Stimulated activated effector memory CD8-positive, alpha-beta T cell treated with anti-CD3 and anti-CD28 coated beads, Interleukin-12 subunit alpha, Interleukin-12 subunit beta, amount 100 ng/mL, for 72 hours (primary cell): ENCODE measurements around the gene POLR3E.
"Not testable (repeated sequence)": the region's sequence is repeated elsewhere in the genome, so short reads cannot be mapped to it uniquely, and the experiment has no call there.

ENCODE experiments used
- ATAC-seq: fragments of 150-1000 bp; cut with Tn5 transposase; 2 replicates; pipeline ENCODE4 v1.10.0; 2021
- DNase-seq, 2 donors: peaks; one replicate each; pipeline ENCODE4 v3.0.0; 2021 to 2022; ENCODE audit warnings: low spot score in 2 of 2
- H3K27ac Mint-ChIP-seq: one replicate; pipeline ENCODE4 v1.8.0; 2022; ENCODE audit warnings: mild to moderate bottlenecking, mixed read lengths
- H3K36me3 Mint-ChIP-seq: one replicate; pipeline ENCODE4 v1.8.0; 2022; ENCODE audit warnings: mild to moderate bottlenecking, mixed read lengths
- H3K4me1 Mint-ChIP-seq: one replicate; pipeline ENCODE4 v1.8.0; 2022; ENCODE audit warnings: mixed read lengths
- H3K4me3 Mint-ChIP-seq: one replicate; pipeline ENCODE4 v1.8.0; 2022; ENCODE audit warnings: mild to moderate bottlenecking, mixed read lengths
- H3K9me3 Mint-ChIP-seq: one replicate; pipeline ENCODE4 v1.8.0; 2022; ENCODE audit warnings: mixed read lengths

Gene POLR3E

DNA sequence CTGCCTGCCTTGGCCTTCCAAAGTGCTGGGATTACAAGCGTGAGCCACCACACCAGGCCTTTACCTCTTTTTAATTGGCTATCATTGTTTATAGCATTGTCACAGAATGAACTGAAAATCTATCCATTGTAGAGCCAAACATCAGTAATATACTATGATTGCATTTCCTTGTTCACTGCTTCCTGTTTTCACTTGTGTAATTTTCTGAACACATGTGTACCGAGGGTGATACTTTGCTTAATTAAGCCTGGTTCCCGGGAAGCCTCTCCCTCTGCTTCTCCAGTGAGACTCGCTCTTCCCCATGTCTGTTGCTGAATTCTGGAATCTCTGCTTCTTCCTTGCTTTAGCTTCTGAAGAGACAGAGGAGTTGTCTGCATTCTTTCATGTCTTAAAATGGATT is 33.1 kb downstream of the POLR3E start:
- Mint-ChIP-seq H3K36me3 (peaks cover 94% of the 10 kb centered on the region), H3K9me3 (no peaks in the 10 kb centered on the region), H3K4me1 (peaks cover 10% of the 10 kb centered on the region), H3K27ac (peak overlapping the region; percentile 71), H3K4me3 (no peak overlapping the region)
- no peak for ATAC-seq
- DNase-seq: no peak

DNA sequence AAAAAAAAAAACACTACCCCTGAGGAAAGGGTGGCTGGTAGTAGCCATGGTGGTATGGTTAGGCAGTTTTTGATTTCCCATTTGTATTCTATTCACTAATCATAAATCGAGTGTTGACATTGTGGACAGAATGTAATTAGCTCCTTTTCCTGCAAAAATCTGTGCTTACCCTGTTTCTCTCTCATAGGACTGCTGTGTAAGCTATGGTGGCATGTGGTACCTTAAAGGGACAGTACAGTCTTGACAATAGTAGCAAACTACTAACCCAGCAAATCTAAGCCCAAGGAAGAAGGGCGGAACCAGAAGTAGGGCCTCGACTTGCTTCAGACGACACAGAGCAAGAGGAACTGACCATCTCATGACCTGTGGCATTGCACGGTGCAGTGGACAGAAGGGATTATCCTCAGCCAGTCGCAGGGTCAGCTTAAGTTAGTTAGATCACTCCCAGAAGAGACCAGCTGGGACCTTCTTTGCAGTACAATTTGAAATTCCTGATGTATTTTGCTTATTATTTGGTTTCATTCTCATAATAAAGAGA is 36.3 kb downstream of the POLR3E start:
- peaks cover 6% of the 10 kb centered on the region for H3K4me1 Mint-ChIP-seq
- peaks cover 92% of the 10 kb centered on the region for H3K36me3 Mint-ChIP-seq
- no peak overlapping the region for H3K27ac Mint-ChIP-seq
- no peak for ATAC-seq
- DNase-seq: no peak
- H3K4me3 Mint-ChIP-seq: no peak overlapping the region
- H3K9me3 Mint-ChIP-seq: peaks cover 17% of the 10 kb centered on the region

DNA sequence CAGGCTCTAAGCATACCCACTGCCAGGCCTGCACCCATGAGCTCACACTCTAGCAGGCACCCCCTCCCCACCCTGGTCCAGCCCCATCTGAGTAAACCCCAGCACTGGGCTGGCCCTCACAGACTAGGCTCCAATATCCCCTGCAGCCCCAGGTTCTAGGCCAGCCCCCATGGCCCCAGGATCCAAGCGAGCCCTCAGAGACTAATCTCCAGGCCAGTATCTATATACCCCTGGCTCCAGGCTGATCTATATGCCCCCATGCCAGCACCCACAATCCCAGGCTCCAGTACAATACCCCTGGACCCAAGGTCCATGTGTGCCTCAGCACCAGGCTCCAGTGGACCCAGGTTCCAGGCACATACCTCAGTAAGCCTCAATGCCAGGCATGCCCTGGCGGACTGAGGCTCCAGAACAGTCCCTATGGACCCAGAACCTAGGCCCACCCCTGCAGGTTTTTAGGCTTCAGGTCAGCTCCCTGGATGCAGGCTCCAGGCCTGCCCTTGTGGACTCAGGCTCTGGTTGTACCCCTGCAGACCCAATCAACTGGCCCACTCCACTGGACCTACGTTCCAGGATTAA is 38.5 kb downstream of the POLR3E start:
- H3K4me3 Mint-ChIP-seq: no peak overlapping the region
- peaks cover 83% of the 10 kb centered on the region for H3K36me3 Mint-ChIP-seq
- DNase-seq (no peak), ATAC-seq (peak; percentile 21)
- peaks cover 6% of the 10 kb centered on the region for H3K4me1 Mint-ChIP-seq
- H3K27ac Mint-ChIP-seq: no peak overlapping the region
- H3K9me3 Mint-ChIP-seq: peaks cover 24% of the 10 kb centered on the region

DNA sequence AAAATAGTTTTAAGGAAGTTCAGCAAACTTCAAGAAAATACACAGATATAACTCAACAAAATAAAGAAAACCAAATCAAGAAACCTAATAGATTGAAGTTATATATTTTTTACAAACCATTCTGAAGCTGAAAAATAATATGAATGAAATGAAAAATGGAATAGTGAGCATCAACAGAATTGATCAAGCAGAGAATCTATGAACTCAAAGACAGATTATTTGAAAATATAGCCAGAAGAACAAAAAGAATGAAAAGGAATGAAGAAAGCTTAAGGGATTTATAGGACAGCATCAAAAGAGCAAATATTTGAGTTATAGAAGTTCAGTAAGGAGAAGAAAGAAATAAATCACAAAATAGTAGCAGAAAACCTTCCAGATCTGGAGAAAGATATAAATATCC is 39.4 kb downstream of the POLR3E start:
- DNase-seq (no peak), ATAC-seq (no peak)
- H3K27ac Mint-ChIP-seq: no peak overlapping the region
- no peak overlapping the region for H3K4me3 Mint-ChIP-seq
- peaks cover 75% of the 10 kb centered on the region for H3K36me3 Mint-ChIP-seq
- peaks cover 6% of the 10 kb centered on the region for H3K4me1 Mint-ChIP-seq
- peaks cover 24% of the 10 kb centered on the region for H3K9me3 Mint-ChIP-seq

DNA sequence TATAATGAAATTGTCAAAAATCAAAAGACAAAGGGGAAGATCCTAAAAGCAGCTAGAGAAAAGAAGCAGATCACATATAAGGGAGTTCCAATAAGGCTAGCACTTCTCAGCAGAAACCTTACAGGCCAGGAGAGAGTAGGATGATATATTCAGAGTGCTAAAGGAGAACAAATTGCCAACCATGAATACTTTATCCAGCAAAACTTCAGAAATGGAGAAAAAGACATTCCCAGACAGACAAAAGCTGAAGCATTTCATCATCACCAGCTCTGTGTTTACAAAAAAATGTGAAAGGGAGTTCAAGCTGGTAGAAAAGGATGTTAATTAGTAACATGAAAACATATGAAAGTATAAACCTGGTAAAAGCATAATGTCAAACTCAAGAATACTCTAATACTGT is 39.8 kb downstream of the POLR3E start:
- no peak overlapping the region for H3K4me3 Mint-ChIP-seq
- no peak for ATAC-seq
- H3K27ac Mint-ChIP-seq: no peak overlapping the region
- no peak for DNase-seq
- H3K9me3 Mint-ChIP-seq: peaks cover 24% of the 10 kb centered on the region
- peaks cover 70% of the 10 kb centered on the region for H3K36me3 Mint-ChIP-seq
- H3K4me1 Mint-ChIP-seq: peaks cover 6% of the 10 kb centered on the region

DNA sequence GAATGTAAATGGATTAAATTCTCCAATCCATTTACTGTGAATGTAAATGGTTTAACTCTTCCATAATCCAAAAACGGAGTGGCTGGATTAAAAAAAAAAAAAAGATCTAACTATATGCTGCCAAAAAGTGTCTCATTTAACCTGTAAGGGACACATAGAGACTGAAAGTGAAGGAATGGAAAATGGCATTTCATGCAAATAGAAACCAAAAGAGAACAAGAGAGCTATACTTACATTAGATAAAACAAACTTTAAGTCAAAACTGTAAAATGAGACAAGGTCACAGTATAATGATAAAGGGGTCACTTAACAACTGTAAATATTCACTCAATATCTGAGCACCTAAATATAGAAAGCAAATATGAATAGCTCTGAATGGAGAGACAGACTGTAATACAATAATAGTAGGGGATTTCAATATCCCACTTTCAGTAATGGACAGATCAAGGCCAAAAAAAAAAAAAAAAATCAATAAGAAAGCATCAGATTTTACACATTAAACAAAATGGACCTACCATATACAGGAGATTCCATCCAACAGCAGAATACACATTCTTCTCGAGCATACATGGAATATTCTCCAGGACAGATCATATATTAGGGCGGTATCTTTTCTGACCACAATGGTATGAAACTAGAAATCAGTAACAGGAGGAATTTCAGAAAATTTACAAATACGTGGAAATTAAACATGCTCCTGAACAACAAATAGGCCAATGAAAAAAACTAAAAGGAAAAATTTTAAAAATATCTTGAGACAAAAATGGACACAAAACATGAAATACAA is 40.8 kb downstream of the POLR3E start:
- Mint-ChIP-seq H3K36me3 (peaks cover 60% of the 10 kb centered on the region), H3K9me3 (peaks cover 24% of the 10 kb centered on the region), H3K4me1 (peaks cover 6% of the 10 kb centered on the region), H3K4me3 (no peak overlapping the region), H3K27ac (peak overlapping the region; percentile 18)
- no peak for DNase-seq
- ATAC-seq: no peak

DNA sequence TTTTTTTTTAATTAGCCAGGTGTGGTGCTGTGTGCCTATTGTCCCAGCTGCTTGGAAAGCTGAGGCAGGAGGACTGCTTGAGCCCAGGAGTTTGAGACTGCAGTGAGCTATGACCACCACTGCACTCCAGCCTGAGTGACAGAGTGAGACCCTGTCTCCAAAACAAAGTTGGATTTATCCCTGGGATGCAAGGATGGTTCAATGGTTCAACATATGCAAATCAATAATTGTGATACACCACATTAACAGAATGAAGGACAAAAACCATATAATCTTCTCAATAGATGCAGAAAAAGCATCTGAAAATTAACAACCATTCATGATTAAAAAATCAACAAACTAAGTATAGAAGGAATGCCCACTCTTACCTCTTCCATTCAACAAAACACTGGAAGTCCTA is 43.7 kb downstream of the POLR3E start:
- Mint-ChIP-seq H3K9me3 (peaks cover 24% of the 10 kb centered on the region), H3K4me1 (peaks cover 6% of the 10 kb centered on the region)

DNA sequence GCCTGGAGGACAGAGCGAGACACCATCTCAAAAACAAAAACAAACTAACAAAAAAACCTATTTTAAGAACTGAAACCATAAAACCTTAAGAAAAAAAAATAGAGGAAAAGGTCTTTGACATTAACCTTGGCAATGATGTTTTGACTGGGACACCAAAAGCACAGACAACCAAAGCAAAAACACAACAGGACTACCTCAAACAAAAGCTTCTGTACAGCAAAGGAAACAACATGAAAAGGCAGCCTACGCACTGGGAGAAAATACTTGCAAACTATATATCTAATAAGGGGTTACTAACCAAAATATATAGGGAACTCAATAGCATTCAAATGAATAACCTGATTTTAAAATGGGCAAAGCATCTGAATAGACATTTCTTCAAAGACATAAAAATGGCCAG is 44.9 kb downstream of the POLR3E start:
- H3K36me3 Mint-ChIP-seq: peaks cover 52% of the 10 kb centered on the region
- DNase-seq: no peak
- peaks cover 15% of the 10 kb centered on the region for H3K9me3 Mint-ChIP-seq
- peaks cover 6% of the 10 kb centered on the region for H3K4me1 Mint-ChIP-seq
- no peak overlapping the region for H3K4me3 Mint-ChIP-seq
- ATAC-seq: no peak
- H3K27ac Mint-ChIP-seq: no peak overlapping the region

More for the DNA sequence above, 43.7 kb downstream of the POLR3E start:
- H3K36me3 Mint-ChIP-seq: peaks cover 52% of the 10 kb centered on the region
- DNase-seq (no peak), ATAC-seq (no peak)
- H3K4me3 Mint-ChIP-seq: no peak overlapping the region
- H3K27ac Mint-ChIP-seq: no peak overlapping the region

DNA sequence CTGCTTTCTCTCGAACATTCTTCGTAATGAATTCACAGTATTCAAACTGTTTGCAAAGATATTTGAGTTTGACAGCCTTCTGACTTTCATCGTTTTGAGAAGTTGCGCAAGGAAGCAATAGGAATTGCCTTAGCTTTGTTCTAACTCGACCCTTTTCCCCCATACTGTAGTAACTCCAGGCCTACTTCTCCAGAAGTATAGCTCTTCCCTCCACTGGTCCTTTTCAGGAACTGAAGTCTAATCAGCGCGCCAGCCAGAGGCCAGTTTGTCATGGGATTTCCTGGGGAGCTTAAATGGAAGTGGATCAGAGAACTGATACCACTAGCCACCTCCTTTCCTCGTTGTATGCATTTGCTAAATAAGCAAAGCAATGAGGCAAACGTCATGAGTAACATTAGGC is 49.3 kb downstream of the POLR3E start:
- H3K36me3 Mint-ChIP-seq: peaks cover 65% of the 10 kb centered on the region
- no peak overlapping the region for H3K4me3 Mint-ChIP-seq
- no peak for ATAC-seq
- H3K27ac Mint-ChIP-seq: no peak overlapping the region
- DNase-seq: no peak
- no peaks in the 10 kb centered on the region for H3K9me3 Mint-ChIP-seq
- no peaks in the 10 kb centered on the region for H3K4me1 Mint-ChIP-seq

DNA sequence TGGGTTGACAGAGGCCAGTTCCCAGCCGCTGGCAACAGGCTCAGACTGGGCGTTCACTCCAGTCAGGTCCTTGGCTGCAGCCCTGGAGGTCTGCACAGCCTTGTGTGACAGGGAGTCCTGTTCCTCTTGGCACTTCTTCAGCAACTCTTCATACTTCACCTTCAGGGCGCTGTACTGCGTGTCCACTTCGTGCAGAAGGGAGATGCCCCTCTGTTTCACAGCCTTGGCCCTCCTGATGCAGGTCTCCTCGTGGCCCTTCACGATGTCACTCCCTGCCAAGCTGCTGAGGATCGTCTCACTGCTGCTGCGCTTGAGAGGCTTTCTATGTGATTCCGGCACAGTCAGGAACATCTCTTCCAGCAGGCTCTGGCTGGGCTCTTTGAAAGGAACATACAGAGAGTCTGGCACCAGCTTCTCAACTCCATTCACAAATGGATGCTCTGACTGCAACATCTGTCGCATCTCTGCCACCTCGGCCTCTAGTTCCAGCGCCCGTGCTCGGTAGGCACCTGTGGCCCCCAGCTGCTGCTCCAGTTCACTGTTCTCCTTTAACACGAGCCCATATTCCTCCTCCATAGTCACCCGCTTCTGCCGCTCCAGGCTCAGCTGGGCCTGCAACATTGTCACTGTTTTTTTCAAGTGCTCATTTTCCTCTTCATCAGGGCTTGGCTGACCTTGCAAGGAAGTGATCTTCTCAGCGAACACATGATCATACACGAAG is 50.1 kb downstream of the POLR3E start:
- H3K36me3 Mint-ChIP-seq: peaks cover 65% of the 10 kb centered on the region
- no peak overlapping the region for H3K27ac Mint-ChIP-seq

DNA sequence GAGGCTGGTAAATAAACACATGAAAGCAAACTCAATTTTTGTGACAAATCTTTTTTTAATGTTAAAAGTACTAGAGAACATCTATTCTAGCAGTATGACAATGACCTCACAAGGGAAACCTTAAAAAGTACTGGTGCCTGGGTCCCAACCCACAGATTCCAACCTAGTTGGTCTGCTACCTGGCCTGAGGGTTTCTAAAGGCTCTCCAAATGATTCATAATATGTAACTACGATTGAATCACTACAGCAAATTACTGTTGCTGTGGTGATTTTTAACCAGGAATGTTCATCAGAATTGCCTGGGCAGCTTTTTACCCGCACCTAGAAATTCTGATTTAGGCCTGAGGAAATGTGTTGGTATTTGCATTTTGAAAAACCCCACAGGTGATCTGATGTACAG is 51.1 kb downstream of the POLR3E start:
- Mint-ChIP-seq H3K36me3 (peaks cover 65% of the 10 kb centered on the region), H3K27ac (peak overlapping the region; percentile 14)
- ATAC-seq: no peak

More for the DNA sequence above, 50.1 kb downstream of the POLR3E start:
- ATAC-seq (no peak), DNase-seq (no peak)
- no peak overlapping the region for H3K4me3 Mint-ChIP-seq
- no peaks in the 10 kb centered on the region for H3K9me3 Mint-ChIP-seq
- H3K4me1 Mint-ChIP-seq: no peaks in the 10 kb centered on the region

DNA sequence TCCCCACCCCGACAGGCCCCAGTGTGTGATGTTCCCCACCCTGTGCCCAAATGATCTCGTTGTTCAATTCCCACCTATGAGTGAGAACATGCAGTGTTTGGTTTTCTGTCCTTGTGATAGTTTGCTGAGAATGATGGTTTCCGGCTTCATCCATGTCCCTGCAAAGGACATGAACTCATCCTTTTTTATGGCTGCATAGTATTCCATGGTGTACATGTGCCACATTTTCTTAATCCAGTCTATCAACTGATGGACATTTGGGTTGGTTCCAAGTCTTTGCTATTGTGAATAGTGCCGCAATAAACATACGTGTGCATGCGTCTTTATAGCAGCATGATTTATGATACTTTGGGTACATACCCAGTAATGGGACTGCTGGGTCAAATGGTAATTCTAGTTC is 53.8 kb downstream of the POLR3E start:
- not testable (repeated sequence) for ATAC-seq, H3K27ac Mint-ChIP-seq, H3K9me3 Mint-ChIP-seq, H3K4me3 Mint-ChIP-seq, DNase-seq
- Mint-ChIP-seq H3K36me3 (peaks cover 51% of the 10 kb centered on the region), H3K4me1 (peaks cover 31% of the 10 kb centered on the region)

More for the DNA sequence above, 51.1 kb downstream of the POLR3E start:
- H3K4me3 Mint-ChIP-seq: no peak overlapping the region
- DNase-seq: no peak
- peaks cover 4% of the 10 kb centered on the region for H3K4me1 Mint-ChIP-seq
- H3K9me3 Mint-ChIP-seq: no peaks in the 10 kb centered on the region

DNA sequence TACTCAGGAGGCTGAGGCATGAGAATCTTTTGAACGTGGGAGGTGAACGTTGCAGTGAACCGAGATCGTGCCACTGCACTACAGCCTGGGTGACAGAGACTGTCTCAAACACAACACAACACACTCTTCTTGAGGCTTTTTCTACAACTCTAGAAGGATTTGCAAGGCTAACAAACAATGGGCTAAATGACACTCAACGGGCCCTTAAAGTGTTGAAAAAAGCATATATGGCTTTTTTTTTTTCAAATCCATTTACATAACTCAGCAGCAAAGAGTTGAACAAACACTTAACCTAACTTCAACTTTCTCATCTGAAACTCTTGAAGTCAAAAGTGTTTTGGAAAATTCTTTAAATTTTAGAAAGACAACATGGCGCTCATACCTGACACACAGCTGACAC is 54.9 kb downstream of the POLR3E start:
- peaks cover 42% of the 10 kb centered on the region for H3K36me3 Mint-ChIP-seq
- H3K9me3 Mint-ChIP-seq: no peaks in the 10 kb centered on the region
- H3K27ac Mint-ChIP-seq: no peak overlapping the region
- H3K4me1 Mint-ChIP-seq: peaks cover 35% of the 10 kb centered on the region
- DNase-seq (no peak), ATAC-seq (no peak)
- H3K4me3 Mint-ChIP-seq: no peak overlapping the region

DNA sequence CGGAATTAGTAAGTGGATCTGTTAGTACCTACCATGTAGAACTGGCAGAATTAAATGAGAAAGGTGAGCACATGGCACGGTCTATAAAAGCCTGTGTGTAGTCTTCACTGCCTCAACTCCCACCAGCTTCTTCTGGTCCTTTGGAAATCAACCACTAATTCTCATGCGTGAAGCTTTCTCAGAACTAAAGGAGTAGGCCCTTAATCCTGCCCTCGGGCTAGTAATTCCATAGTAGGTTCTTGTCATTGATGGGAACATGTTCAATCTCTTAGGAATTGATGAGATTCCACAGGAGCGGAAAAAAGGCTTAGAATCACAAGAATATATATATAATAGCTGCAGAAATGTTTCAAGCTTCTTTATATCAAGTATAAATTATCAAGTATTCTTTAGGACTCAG is 55.5 kb downstream of the POLR3E start:
- Mint-ChIP-seq H3K9me3 (no peaks in the 10 kb centered on the region), H3K4me1 (peaks cover 41% of the 10 kb centered on the region), H3K36me3 (peaks cover 36% of the 10 kb centered on the region), H3K27ac (peak overlapping the region; percentile 86), H3K4me3 (no peak overlapping the region)
- no peak for ATAC-seq
- DNase-seq: no peak

DNA sequence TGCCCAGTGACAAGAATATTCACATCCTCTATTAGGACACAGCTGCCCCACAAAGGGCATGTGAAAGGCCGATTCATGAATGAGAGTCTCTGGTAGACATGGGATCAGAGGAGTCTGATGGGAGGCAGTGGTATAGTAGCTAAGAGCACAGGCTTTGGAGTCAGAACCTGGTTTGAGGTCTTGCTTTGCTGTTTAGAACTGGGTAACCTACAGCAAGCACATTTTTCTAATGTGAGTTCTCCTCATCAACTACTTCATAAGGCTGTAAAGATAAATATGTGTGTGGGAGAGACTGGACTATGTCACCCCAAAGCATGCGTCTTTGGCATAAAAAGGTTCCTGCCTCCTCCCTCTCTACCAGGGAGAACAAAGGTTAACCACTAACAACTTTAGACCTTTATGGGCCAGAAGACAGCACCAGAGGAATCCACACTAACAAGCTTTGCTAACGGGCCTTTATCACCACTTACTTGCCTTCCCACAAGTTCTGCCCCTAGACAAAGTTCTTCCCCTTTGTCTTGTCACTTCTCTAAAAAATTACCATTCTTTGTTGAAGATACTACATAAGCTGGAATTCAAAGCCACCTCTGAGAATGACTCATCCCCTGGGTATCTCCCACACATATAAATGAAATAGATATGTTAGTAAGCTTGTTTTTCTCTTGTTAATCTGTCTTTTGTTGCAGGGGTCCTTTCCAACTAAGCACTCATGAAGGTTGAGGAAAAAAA is 56.1 kb downstream of the POLR3E start:
- no peaks in the 10 kb centered on the region for H3K9me3 Mint-ChIP-seq
- DNase-seq (no peak), ATAC-seq (peak; percentile 82)
- H3K4me3 Mint-ChIP-seq: peak overlapping the region; percentile 11
- peaks cover 30% of the 10 kb centered on the region for H3K36me3 Mint-ChIP-seq
- peak overlapping the region; percentile 86 for H3K27ac Mint-ChIP-seq
- peaks cover 47% of the 10 kb centered on the region for H3K4me1 Mint-ChIP-seq
